DMS153 (cell line): ENCODE results near the gene CIAO3.
"Not testable (repeated sequence)": the region's sequence is repeated elsewhere in the genome, so short reads cannot be mapped to it uniquely, and the experiment has no call there.

Source experiments
- DNase-seq: peaks from one replicate; lab custom pipeline; 2025; lab: John Stamatoyannopoulos, UW

CIAO3 gene

DNA sequence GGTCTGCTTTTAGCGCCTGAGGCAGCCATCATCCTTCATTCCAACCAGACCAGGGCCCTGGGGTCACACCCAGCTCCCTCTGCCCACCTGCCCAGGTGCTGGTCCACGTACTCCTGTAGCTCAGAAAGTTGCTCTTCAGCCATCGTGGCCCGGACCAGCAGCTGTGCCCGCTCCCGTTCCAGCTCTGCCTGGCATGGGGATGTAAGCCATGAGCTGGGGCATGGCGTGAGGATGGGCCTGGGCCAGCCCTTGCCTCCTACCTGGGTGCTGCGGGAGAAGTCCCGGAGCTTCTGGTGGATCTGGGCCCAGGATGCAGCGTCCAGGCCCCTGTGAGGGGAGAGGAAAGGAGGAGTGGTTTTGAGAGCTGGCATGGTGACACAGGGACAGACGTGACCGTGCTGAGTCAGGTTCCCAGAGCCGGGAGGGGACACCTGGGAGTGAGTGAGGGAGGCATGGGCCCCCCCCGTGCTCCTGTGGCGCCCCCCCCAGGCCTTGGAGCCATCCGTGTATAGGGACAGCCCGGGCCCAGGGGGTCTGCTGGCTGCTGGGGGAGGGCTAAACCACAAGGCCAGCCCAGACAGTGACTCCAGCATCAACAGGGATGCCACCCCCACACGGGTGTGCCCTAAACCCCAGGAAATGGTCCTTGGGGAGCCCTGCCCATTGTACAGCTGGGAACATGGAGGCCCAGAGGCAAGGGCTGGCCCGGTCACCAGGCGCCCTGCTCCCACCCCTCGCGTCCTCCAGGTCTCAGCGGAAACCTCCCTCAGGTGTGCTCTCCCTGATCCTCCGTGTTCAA is 17.8 kb downstream of the CIAO3 start:
- no peak for DNase-seq

- no peak for DNase-seq
Measured at GRCh38 chr16:721765-722540, 18.8 kb downstream of the CIAO3 start.

- DNase-seq = peak; percentile 82
Measured at GRCh38 chr16:720990-721764, 19.6 kb downstream of the CIAO3 start, which contains the start of gene ANTKMT. Gene ANTKMT (plus strand): TSS chr16:721146. CDS start chr16:721275, 129 bp downstream.

- DNase-seq = peak; percentile 34
Measured at GRCh38 chr16:720447-720989, 20.3 kb downstream of the CIAO3 start.

GRCh38 chr16:719815-720446 is 20.9 kb downstream of the CIAO3 start:
- peak; percentile 9 for DNase-seq

DNA sequence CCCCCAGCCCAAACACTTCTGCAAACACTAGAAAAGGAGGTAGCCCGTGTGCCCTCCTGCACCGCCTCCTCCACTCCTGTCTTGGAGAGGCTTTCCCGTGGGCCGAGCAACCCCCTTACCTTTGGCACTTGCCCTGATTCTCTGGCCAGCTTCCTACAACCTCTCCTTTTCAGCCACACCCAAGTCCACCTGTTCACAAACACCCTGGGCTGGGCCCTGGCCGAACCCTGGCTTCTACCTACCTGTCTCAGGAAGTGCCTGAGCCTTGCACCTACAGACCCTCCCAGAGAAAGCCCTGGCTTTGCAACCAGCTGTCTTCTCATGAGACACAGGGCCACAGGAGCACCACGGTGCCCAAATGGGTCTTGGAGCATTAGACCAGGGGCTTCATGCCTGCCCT is 21.9 kb downstream of the CIAO3 start:
- no peak for DNase-seq

- DNase-seq = no peak
Measured at GRCh38 chr16:718389-718788, 22.4 kb downstream of the CIAO3 start.

DNA sequence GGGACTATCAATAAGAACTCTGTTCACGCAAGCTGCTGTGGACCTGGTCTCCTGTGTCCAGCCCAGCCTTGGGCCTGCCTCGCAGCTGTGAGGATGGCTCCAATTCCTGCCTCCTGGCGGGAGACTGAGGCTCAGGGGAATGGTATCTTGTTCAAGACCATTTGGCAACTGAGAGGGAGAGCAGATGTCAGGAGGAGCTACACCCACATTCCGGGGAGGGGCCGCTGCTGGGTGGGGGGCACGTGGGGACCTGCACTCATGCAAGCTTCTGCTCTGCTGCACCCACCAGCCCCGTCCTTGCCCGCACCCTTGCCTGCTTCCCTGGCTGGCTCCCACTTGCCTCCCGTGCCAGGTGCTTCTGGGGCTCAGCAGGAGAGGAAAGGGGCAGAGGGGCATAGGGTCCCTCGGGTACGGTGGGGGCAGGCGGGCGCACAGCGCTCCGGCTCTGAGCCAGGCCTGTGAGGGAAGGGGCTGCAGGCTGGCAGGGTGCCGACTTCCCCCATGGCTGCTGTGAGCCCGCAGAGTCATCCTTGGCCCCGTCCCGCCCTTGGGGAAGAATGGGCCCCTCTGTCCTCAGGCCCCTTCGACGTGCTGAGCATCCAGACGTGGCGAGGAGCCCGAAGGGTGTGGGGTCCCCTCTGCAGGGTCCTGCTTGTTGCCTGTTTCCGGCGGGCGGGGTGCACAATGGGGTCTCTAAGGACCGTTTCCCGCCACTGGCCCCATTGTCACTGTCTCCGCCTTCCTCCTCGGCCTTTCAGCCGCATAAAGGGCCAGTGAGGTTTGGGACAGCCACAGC is 23.1 kb downstream of the CIAO3 start:
- no peak for DNase-seq

DNA sequence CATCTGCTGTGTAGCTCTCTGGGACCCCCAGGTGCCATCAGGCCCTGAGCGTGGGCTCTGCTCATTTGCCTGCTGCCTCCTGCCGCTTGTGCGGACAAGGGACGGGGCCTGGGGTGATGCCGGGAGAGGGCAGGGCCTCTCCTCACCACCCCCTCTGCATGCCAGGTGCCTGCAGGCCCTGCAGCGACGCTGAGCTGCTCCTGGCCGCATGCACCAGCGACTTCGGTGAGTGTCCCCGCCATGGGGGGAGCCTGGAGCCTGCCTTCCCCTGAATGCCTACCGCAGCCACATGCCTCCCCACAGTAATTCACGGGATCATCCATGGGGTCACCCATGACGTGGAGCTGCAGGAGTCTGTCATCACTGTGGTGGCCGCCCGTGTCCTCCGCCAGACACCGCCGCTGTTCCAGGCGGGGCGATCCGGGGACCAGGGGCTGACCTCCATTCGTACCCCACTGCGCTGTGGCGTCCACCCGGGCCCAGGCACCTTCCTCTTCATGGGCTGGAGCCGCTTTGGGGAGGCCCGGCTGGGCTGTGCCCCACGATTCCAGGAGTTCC is 23.9 kb downstream of the CIAO3 start:
- no peak for DNase-seq

- DNase-seq = no peak
Measured at GRCh38 chr16:716200-716568, 24.6 kb downstream of the CIAO3 start.

GRCh38 chr16:715477-716199 is 25.2 kb downstream of the CIAO3 start:
- DNase-seq = no peak

DNA sequence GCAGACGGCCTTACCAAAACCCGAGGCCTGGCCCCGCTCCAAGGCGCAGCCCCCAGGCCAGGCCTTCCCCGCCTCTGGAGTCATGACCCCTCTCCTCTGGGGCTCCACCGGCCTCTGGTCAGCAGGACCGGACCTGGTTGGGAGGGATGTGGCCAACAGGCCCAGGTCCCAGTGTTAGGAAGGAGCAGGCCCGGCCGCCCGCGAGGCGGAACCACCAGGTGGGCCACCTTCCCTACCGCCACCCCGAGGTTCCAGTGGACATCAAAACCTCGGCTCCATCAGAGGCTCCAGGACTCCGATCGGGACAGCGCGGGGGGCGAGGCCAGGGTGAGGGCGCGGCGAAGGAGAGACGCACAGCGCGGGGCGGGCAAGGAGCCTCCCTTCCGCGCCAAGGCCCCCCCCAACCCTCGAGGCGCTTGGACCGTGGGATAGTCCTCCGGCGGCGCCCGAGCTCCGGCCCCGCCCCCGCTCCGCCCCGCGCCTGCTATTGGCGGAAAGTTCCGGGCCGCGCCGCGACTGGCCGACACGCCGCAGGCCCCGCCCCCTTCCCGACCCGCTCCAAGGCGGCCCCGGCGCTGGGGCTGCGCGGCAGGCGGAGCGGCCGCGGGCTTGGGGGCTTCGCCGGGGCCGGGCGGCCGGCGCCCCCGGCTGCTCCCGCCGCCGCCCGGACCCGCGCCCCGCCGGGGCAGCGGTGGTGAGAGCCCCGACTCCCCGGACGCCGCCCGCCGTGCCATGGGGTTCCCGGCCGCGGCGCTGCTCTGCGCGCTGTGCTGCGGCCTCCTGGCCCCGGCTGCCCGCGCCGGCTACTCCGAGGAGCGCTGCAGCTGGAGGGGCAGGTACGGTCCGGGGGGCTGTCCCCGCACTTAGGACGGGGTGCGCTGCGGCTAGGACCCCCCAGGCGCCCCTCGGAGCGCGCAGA is 26.0 kb downstream of the CIAO3 start, which contains the start of gene METRN:
METRN (plus strand) TSS at position 561 of the 919 bp plus-strand sequence; CDS start at position 733, 172 bp downstream.
- DNase-seq = peak; percentile 65

GRCh38 chr16:714079-714478 is 26.7 kb downstream of the CIAO3 start:
- DNase-seq = no peak

DNA sequence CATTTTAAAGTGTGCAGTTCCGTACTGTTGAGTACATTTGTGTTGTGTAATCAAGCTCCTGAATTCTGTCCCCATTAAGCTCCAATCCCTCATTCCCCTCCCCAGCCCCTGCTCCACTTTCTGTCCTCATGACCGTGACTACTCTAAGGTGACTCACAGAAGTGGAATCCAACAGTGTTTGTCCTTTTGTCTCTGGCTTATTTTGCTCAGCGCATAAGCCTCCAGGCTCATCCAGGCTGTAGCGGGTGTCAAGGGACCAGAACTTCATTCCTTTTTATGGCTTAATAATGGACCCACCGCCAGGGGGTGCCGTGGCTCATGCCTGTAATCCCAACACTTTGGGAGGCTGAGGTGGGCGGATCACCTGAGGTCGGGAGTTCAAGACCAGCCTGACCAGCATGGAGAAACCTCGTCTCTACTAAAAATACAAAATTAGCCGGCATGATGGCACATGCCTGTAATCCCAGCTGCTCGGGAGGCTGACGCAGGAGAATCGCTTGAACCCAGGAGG is 28.0 kb downstream of the CIAO3 start:
- not testable (repeated sequence) for DNase-seq

GRCh38 chr16:711548-712320 is 29.1 kb downstream of the CIAO3 start:
- no peak for DNase-seq

- DNase-seq = no peak
Measured at GRCh38 chr16:711084-711483, 29.7 kb downstream of the CIAO3 start.

DNA sequence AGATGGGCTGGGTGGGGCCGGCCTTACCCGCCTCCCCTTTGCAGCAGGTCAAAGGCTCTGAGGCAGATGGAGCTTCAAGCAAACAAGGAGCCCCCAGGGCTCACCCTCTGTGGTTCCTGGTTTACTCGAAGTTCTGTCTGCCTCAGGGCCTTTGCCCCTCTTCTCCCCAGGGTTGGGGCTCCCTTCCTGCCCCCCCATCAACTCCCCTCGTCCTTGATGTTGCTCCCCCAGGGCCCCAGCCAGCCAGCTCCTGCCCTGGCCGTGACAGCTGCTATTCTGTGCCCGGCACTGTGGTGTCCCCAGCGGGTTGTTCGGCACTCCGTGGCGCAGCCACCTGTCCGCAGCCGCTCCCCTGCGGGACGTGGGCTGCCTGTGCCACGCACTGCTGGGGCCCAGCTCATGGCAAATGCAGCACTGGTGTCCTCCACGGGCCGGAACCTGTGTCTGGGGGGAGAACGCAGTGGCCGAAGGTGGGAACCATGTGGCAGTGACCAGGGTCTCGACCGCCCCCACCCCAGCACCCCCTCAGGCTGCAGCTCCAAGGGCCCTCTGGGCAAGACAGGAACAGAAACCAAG is 30.2 kb downstream of the CIAO3 start:
- DNase-seq = no peak
